CD4-positive, CD25-positive, alpha-beta regulatory T cell (primary cell): ENCODE measurements around the gene DHX29. TPM values are rescaled to one million over a fixed set of nuclear protein-coding genes. Genes with fewer than 3 reads are reported as not detected.

ENCODE experiments used
- ATAC-seq, 2 donors: fragments of 150-1000 bp; cut with Tn5 transposase; one replicate each; pipeline ENCODE4 v1.10.0; 2021; ENCODE audit warnings: low read depth in 2 of 2, moderate number of reproducible peaks in 2 of 2, moderate library complexity in 1 of 2
- DNase-seq, 3 donors: peaks; one replicate each; pipeline versions ENCODE4 v3.0.0 to v3.0.0-alpha.2; 2012 to 2022; ENCODE audit warnings: mixed read lengths in 1 of 3
- H3K27ac ChIP-seq: one replicate; pipeline ENCODE4 v1.7.0; 2013; ENCODE audit warnings: mild to moderate bottlenecking, low read length; ENCODE audit not compliant: insufficient read depth, poor library complexity, severe bottlenecking
- H3K27me3 ChIP-seq: one replicate; pipeline ENCODE4 v1.7.0; 2013; ENCODE audit warnings: low read length; ENCODE audit not compliant: control insufficient read depth, insufficient read depth
- H3K36me3 ChIP-seq: one replicate; pipeline ENCODE4 v1.7.0; 2013; ENCODE audit warnings: mild to moderate bottlenecking, low read length, moderate library complexity; ENCODE audit not compliant: control insufficient read depth, insufficient read depth
- H3K4me1 ChIP-seq: 2 replicates; pipeline ENCODE4 v1.7.0; 2013; ENCODE audit warnings: mild to moderate bottlenecking, low read length; ENCODE audit not compliant: insufficient read depth, control insufficient read depth, poor library complexity, severe bottlenecking
- H3K4me3 ChIP-seq: one replicate; pipeline ENCODE4 v1.7.0; 2013; ENCODE audit warnings: low read depth, mild to moderate bottlenecking, low read length, moderate library complexity
- H3K9me3 ChIP-seq, 2 experiments: 1 replicate in 1 of 2; 2 replicates in 1 of 2; pipeline ENCODE4 v1.7.0; 2013; ENCODE audit warnings: low read length in 2 of 2, mild to moderate bottlenecking in 1 of 2, moderate library complexity in 1 of 2; ENCODE audit not compliant: control insufficient read depth in 2 of 2
- H3K27ac Mint-ChIP-seq, 3 donors: one replicate each; pipeline ENCODE4 v1.8.0; 2020 to 2022; ENCODE audit warnings: mild to moderate bottlenecking in 3 of 3, mixed read lengths in 3 of 3, moderate library complexity in 2 of 3
- H3K27me3 Mint-ChIP-seq: one replicate; pipeline ENCODE4 v1.8.0; 2022; ENCODE audit warnings: mild to moderate bottlenecking, mixed read lengths
- H3K36me3 Mint-ChIP-seq: one replicate; pipeline ENCODE4 v1.8.0; 2020; ENCODE audit warnings: mixed read lengths
- H3K4me1 Mint-ChIP-seq, 4 donors: one replicate each; pipeline ENCODE4 v1.8.0; 2020 to 2022; ENCODE audit warnings: mixed read lengths in 4 of 4, mild to moderate bottlenecking in 1 of 4
- H3K4me3 Mint-ChIP-seq, 4 donors: one replicate each; pipeline ENCODE4 v1.8.0; 2020 to 2022; ENCODE audit warnings: mild to moderate bottlenecking in 4 of 4, mixed read lengths in 4 of 4, moderate library complexity in 3 of 4
- H3K9me3 Mint-ChIP-seq, 7 donors: one replicate each; pipeline ENCODE4 v1.8.0; 2020 to 2022; ENCODE audit warnings: mixed read lengths in 7 of 7, mild to moderate bottlenecking in 3 of 7, moderate library complexity in 2 of 7
- polyA plus RNA-seq, 4 donors: library from polyadenylated mRNA; unstranded; fragments of 300-500 nt; fragmentation: Illumina TruSeq; gene quantifications; one replicate each; pipeline ENCODE4 v1.2.3, GENCODE V29; 2021
- total RNA-seq: library from RNA; stranded (reverse); gene quantifications from one replicate; pipeline ENCODE4 v1.2.3, GENCODE V29; 2022

Gene DHX29
- total and polyA plus RNA-seq, 5 donors from 2014 or later: 12.5 to 28.5 (median 14.8) TPM

GRCh38 chr5:55313870-55314617 is 6.5 kb upstream of the DHX29 start:
- Mint-ChIP-seq H3K4me3 (peak overlapping the region; percentile 1 to 79 (median 9)), H3K27ac (peak overlapping the region in 2 of 3 donors; percentile 33 to 63), H3K9me3 (peaks cover 0 to 7% (median 0%) of the 10 kb centered on the region in 7 donors), H3K4me1 (peaks cover 34 to 76% (median 64%) of the 10 kb centered on the region in 4 donors), H3K27me3 (no peaks in the 10 kb centered on the region), H3K36me3 (peaks cover 12% of the 10 kb centered on the region)
- H3K4me3 ChIP-seq: no peak overlapping the region
- no peaks in the 10 kb centered on the region for H3K9me3 ChIP-seq
- DNase-seq (no peak), ATAC-seq (no peak)
- H3K27ac ChIP-seq: no peak overlapping the region
- H3K4me1 ChIP-seq: peaks cover 38% of the 10 kb centered on the region
- H3K36me3 ChIP-seq: peaks cover 13% of the 10 kb centered on the region
- H3K27me3 ChIP-seq: no peaks in the 10 kb centered on the region

GRCh38 chr5:55308254-55308836 is 851 bp upstream of the DHX29 start:
- H3K9me3 ChIP-seq: no peaks in the 10 kb centered on the region
- peak overlapping the region; percentile 99 for H3K4me3 ChIP-seq
- H3K27ac ChIP-seq: peak overlapping the region; percentile 90
- ATAC-seq: no peak
- H3K4me1 ChIP-seq: peaks cover 61% of the 10 kb centered on the region
- H3K4me3 Mint-ChIP-seq: no peak overlapping the region
- DNase-seq: peak in 2 of 3 donors; percentile 4 to 60
- no peaks in the 10 kb centered on the region for H3K27me3 Mint-ChIP-seq
- H3K27ac Mint-ChIP-seq: no peak overlapping the region
- no peaks in the 10 kb centered on the region for H3K27me3 ChIP-seq
- peaks cover 7% of the 10 kb centered on the region for H3K36me3 ChIP-seq
- H3K9me3 Mint-ChIP-seq: peaks cover 0 to 2% (median 0%) of the 10 kb centered on the region in 7 donors
- peaks cover 11 to 36% (median 26%) of the 10 kb centered on the region in 4 donors for H3K4me1 Mint-ChIP-seq
- H3K36me3 Mint-ChIP-seq: peaks cover 3% of the 10 kb centered on the region

- ATAC-seq (no peak), DNase-seq (peak in 1 of 3 donors; percentile 18)
- Mint-ChIP-seq H3K36me3 (peaks cover 9% of the 10 kb centered on the region), H3K27me3 (no peaks in the 10 kb centered on the region), H3K9me3 (peaks cover 0 to 2% (median 0%) of the 10 kb centered on the region in 7 donors), H3K4me3 (no peak overlapping the region), H3K4me1 (peaks cover 10 to 31% (median 27%) of the 10 kb centered on the region in 4 donors), H3K27ac (no peak overlapping the region)
- Histone ChIP-seq H3K9me3 (no peaks in the 10 kb centered on the region), H3K27me3 (no peaks in the 10 kb centered on the region), H3K36me3 (peaks cover 7% of the 10 kb centered on the region), H3K4me1 (peaks cover 49% of the 10 kb centered on the region), H3K27ac (peak overlapping the region; percentile 90), H3K4me3 (peak overlapping the region; percentile 99)
Observed at GRCh38 chr5:55306641-55307382, 682 bp downstream of the DHX29 start.

- Histone ChIP-seq H3K9me3 (no peaks in the 10 kb centered on the region), H3K27ac (no peak overlapping the region), H3K36me3 (peaks cover 5% of the 10 kb centered on the region), H3K4me1 (peaks cover 44% of the 10 kb centered on the region), H3K27me3 (no peaks in the 10 kb centered on the region), H3K4me3 (peak overlapping the region; percentile 99)
- ATAC-seq (no peak), DNase-seq (no peak)
- Mint-ChIP-seq H3K4me1 (peaks cover 8 to 21% (median 15%) of the 10 kb centered on the region in 4 donors), H3K9me3 (no peaks in the 10 kb centered on the region), H3K4me3 (no peak overlapping the region), H3K27ac (no peak overlapping the region), H3K36me3 (peaks cover 16% of the 10 kb centered on the region), H3K27me3 (no peaks in the 10 kb centered on the region)
Observed at GRCh38 chr5:55305345-55305744, 2.1 kb downstream of the DHX29 start.

GRCh38 chr5:55304584-55304983 is 2.9 kb downstream of the DHX29 start:
- no peaks in the 10 kb centered on the region for H3K27me3 ChIP-seq
- DNase-seq (no peak), ATAC-seq (no peak)
- peaks cover 16% of the 10 kb centered on the region for H3K36me3 Mint-ChIP-seq
- peaks cover 5% of the 10 kb centered on the region for H3K36me3 ChIP-seq
- no peak overlapping the region for H3K27ac Mint-ChIP-seq
- peaks cover 10 to 21% (median 15%) of the 10 kb centered on the region in 4 donors for H3K4me1 Mint-ChIP-seq
- peak overlapping the region in 1 of 4 donors; percentile 55 for H3K4me3 Mint-ChIP-seq
- H3K4me3 ChIP-seq: no peak overlapping the region
- no peaks in the 10 kb centered on the region for H3K27me3 Mint-ChIP-seq
- H3K27ac ChIP-seq: no peak overlapping the region
- no peaks in the 10 kb centered on the region for H3K9me3 ChIP-seq
- H3K9me3 Mint-ChIP-seq: no peaks in the 10 kb centered on the region
- peaks cover 36% of the 10 kb centered on the region for H3K4me1 ChIP-seq

GRCh38 chr5:55303238-55303690 is 4.2 kb downstream of the DHX29 start:
- H3K4me1 Mint-ChIP-seq: peaks cover 17 to 22% (median 20%) of the 10 kb centered on the region in 4 donors
- DNase-seq: no peak
- ATAC-seq: no peak
- no peak overlapping the region for H3K4me3 ChIP-seq
- H3K9me3 ChIP-seq: no peaks in the 10 kb centered on the region
- no peak overlapping the region for H3K27ac Mint-ChIP-seq
- peaks cover 24% of the 10 kb centered on the region for H3K4me1 ChIP-seq
- peak overlapping the region in 3 of 4 donors; percentile 9 to 79 (median 36) for H3K4me3 Mint-ChIP-seq
- H3K27me3 Mint-ChIP-seq: no peaks in the 10 kb centered on the region
- H3K9me3 Mint-ChIP-seq: no peaks in the 10 kb centered on the region
- peaks cover 5% of the 10 kb centered on the region for H3K36me3 ChIP-seq
- no peak overlapping the region for H3K27ac ChIP-seq
- H3K27me3 ChIP-seq: no peaks in the 10 kb centered on the region
- peaks cover 16% of the 10 kb centered on the region for H3K36me3 Mint-ChIP-seq

- H3K4me1 ChIP-seq: peaks cover 9% of the 10 kb centered on the region
- no peaks in the 10 kb centered on the region for H3K9me3 Mint-ChIP-seq
- DNase-seq: no peak
- H3K27me3 ChIP-seq: no peaks in the 10 kb centered on the region
- H3K36me3 Mint-ChIP-seq: peaks cover 26% of the 10 kb centered on the region
- H3K9me3 ChIP-seq: no peaks in the 10 kb centered on the region
- peaks cover 16% of the 10 kb centered on the region for H3K36me3 ChIP-seq
- no peak overlapping the region for H3K4me3 ChIP-seq
- ATAC-seq: no peak
- peaks cover 18 to 28% (median 22%) of the 10 kb centered on the region in 4 donors for H3K4me1 Mint-ChIP-seq
- no peak overlapping the region for H3K4me3 Mint-ChIP-seq
- H3K27ac Mint-ChIP-seq: no peak overlapping the region
- no peak overlapping the region for H3K27ac ChIP-seq
- H3K27me3 Mint-ChIP-seq: no peaks in the 10 kb centered on the region
Observed at GRCh38 chr5:55300890-55301289, 6.6 kb downstream of the DHX29 start.
